Cerebellar cortex (tissue), 1 donor: Measurements from ENCODE around the gene ALPL.

ENCODE experiments used
- DNase-seq: peaks from one replicate; pipeline ENCODE4 v3.0.0-alpha.2; 2015; ENCODE audit warnings: low spot score

Gene ALPL

DNA sequence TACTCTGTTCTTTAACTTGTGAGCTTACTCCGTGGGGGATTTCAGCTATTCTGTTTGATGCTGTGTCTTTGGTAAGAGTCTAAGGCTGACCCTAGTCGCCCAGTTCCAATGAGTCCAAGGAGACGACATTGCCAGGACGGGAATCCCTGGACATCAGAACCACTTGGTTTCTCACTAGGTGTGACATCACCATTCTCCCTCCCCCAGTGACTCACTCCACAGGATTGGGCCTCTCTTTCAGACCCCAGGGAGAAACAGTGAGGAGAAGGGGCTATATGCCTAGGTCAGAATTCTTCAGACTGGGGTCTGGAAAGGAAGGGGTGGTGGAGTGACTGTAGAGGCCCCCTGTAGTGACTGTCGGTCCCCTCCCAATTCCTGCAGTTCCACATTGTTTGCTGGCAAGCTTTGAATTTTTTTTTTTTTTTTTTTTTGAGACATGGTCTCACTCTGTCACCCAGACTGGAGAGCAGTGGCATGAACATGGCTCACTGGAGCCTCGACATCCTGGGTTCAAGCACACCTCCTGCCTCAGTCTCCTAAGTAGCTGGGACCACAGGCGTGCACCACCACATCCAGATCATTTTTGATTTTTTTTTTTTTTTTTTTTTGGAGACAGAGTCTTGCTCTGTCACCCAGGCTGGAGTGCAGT is 21.3 kb downstream of the ALPL start:
- DNase-seq = no peak

- DNase-seq = no peak
Observed at GRCh38 chr1:21531241-21531640, 22.0 kb downstream of the ALPL start.

DNA sequence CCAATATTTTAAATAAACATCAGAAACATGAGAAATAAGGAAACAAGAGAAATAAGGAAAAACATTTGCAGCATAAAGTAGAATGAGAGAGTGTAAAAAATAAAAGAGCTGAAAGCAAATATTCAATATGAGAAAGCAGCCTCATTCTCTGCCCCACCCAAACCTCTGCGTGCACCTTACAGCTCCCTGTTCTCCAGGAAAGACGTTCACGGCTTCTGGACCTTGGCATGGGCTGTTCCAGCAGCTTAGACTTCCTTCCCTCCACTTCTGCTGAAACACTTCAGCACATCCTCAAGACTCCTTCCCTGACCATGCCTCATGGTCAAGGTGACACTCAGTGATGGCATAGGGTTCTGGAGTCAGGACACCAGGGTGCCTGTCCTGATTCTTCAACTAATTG is 23.3 kb downstream of the ALPL start:
- DNase-seq = no peak

DNA sequence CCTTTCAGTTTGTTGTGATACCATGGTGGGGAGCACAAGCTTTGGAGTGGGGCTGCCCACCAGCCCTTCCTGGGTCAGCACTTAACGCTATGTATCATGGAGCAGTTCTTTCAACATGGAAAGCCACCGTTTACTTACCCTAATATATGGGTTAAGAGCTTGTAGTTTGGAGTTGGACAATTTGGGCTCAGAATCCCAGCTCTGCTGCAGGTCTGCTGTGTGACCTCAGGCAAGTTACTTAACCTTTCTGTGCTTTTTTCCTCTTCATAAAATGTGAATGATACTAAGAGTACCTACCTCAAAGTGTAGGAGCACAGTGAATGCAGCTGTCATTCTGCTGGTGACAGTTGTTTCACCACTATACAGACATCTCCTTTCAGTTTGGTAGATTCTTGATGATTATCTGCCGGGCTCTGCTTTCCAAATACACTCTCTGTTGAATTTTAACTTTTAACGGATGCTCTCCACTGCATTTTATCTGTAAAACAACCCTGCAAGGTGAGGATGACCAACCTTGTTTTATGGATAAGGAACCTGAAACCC is 23.8 kb downstream of the ALPL start:
- no peak for DNase-seq

DNA sequence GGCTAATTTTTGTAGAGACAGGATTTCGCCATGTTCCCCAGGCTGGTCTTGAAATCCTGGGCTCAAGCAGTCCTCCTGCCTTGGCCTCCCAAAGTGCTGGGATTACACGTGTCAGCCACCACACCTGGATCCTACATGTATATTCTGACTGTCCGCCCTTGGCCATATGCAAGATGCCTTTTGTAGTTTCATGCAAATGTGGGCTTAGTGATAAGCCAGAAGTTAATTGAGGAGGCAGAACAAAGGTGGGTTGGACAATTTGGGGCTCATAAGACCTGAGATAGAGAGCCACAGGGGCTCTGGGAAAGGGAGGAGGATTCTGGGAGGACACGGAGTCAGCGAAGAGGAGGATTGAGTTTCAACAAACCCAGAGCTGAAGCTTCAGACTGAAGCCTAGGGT is 24.9 kb downstream of the ALPL start:
- DNase-seq = no peak

DNA sequence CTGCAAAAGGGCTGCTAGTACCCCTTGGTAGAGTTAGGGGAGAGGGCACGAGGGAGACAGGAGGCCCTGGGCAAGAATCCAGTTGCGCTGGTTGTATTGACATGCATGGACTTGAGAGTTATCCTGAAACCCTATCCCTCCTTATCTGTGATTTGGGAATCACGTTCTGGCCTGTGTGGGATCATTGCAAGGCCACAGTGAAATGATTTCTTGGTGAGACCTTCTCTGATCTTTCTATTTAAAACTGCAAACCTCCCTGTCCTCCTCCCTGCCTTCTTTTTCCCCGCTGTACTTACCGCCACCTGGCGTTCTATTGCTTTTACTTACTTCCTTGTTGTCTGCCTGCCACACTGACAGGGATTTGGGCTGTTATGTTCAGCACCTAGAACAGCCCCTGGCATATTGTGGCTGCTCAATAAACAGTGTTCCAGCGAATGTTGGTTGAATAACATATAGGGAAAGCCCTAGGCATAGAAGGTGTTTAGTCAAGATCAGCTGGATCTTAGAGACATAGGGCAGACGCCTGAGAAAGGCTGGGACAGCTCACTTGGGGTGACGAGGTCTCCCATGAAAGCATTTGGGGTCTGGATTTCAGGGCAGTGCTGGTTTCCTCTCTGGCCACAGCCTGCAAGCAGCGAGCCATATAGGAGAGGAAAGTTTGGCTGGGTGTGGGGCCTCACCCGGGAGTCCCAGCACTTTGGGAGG is 25.6 kb downstream of the ALPL start:
- DNase-seq = peak; percentile 40

DNA sequence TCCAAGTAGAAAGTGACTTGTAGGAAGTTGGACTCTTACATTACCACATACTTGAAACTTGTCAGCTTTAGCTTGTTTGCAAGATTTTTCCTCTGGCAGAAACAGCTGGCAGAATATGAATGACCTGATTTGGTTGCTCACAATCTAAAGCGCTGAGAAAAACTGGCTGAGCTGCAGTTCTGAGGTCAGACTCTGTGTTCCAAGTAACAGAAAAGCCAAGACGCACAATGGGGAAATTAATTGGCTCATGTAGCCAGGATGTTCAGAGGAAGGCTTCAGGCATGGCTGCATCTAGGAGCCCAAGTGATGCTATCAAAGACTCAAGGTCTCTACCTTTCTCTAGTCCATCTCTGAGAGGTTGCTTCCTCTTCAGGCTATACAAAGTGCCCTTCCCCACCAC is 27.0 kb downstream of the ALPL start:
- no peak for DNase-seq

- DNase-seq = no peak
Observed at GRCh38 chr1:21537511-21537931, 28.3 kb downstream of the ALPL start.

DNA sequence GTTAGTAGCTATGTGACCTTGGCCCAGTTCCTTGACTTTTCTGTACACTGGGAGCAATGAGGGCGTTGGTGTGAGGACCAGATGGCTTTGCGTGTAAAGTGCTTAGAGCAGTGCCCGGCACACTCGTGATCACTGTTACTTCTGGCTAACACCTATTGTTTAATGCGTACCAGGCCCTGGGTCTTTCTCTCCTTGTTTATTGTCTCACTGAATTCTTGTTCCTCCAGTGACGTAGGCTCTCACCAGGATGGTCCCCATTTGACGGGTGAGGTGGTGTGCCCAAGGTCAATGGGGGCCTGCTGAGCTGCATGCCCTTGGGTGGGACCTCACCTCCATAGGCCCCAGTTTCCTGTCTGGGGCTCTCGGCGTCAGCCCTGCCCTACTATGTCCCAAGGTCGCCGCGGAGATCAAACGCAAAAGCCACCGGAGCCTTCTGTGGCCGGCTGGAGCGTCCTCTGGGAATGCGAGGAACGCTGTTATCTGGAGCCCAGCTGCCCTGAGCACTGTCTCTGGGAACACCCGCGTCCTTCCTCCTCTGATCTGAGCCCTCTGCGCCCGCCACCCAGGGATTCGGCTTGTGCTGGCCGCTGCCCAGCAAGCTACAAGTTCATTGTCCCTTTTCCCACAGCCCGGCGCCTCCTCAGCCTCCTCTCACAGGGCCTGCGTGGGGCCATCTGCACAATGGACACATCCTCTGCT is 28.9 kb downstream of the ALPL start:
- no peak for DNase-seq

DNA sequence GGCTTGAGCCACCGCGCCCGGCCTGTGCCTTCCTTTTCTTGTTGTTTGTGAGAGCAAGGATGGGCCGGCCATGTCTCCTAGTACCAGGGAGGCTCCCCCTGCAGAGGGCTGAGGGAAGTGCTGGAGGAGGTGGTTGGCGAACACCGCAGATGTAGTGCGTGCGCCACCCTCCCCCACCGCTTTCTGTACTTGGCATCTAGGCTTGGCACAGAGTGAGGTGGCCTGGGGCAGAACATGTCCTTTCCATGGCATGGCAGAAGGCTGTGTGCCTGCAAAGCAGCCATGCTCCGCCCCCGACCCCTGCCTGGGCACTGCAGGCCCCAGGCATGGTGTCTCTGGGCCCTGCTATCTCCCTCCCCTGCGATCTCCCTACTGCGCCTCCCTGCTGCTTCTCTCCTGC is 30.7 kb downstream of the ALPL start:
- peak; percentile 60 for DNase-seq

DNA sequence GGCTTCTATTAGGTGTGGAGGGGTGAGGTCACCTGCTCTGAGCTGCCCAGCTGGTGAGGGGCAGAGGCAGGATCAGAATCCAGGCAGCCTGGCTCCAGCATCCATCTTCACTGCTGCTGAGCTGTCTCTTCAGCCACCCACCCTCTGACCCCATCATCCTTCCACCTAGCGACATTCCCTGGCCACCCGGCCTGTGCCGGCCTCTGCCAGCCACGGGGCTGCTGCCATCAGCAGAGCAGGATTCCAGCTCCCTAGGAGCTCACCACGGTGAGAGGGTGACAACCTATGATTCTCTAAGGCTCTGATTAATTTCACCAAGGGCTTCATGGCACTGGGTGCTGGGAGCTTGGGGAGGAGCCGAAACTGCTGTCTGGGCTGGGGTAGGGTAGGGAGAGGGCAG is 32.1 kb downstream of the ALPL start:
- DNase-seq = no peak

GRCh38 chr1:21541835-21542234 is 32.6 kb downstream of the ALPL start:
- DNase-seq = peak; percentile 28

DNA sequence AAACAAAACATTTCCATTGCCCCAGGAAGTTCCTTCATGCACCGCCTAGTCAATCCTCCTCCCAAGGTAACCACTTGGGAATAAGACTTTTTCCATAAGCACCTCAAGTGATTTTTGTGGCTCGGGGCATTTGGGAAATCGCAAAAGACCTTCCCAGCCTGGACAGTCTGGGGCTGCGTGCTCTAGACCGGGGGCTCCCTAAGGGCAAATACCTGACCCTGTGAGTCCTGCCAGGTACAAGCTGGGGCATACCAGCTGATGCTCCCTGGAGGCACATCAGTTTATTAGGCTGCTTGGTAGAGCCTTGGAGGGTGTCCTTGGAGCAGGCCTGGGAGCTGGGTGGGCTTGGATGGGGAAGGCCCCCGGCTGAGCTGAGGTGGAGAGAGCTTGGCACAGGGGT is 34.4 kb downstream of the ALPL start:
- no peak for DNase-seq

DNA sequence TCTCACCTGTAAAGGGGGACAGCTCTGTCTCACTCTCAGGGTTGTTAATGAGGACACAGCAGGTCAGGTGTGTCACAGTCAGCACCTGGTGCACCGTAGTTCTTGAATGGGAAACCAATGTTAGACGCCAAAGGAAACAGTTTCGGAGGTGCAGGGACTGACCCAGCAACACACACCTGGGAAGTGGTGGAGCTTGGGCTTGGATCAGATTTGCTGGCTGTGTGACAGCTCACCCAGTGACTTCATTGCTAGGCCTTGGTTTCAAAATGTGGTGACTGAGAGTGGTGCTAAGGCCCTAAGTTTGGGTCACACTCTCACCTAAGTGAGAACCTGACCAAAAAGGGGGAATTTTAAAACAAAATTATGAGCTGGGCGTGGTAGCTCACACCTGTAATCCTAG is 34.9 kb downstream of the ALPL start:
- no peak for DNase-seq

GRCh38 chr1:21546122-21546825 is 37.1 kb downstream of the ALPL start:
- no peak for DNase-seq

DNA sequence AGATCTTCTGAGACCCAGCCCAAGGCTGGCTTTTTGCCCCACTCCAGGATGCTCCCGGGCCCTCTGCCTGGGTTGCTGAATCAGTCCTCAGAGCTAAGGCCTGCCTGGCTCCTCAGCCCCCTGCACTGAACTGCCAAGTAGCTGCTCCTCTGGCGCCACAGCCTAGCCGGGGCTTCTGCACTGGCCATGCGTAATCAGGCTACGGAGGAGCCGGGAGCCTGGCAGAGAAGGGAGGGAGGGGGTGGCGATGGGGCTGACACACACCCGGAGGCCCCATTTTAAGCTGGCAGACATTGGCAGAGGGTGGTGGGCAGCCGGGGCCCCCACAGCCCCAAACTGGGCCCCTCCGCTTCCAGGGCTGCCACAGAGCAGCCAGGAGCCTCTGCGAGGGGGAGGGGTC is 38.7 kb downstream of the ALPL start:
- no peak for DNase-seq

GRCh38 chr1:21550097-21550496 is 40.9 kb downstream of the ALPL start:
- DNase-seq = no peak

DNA sequence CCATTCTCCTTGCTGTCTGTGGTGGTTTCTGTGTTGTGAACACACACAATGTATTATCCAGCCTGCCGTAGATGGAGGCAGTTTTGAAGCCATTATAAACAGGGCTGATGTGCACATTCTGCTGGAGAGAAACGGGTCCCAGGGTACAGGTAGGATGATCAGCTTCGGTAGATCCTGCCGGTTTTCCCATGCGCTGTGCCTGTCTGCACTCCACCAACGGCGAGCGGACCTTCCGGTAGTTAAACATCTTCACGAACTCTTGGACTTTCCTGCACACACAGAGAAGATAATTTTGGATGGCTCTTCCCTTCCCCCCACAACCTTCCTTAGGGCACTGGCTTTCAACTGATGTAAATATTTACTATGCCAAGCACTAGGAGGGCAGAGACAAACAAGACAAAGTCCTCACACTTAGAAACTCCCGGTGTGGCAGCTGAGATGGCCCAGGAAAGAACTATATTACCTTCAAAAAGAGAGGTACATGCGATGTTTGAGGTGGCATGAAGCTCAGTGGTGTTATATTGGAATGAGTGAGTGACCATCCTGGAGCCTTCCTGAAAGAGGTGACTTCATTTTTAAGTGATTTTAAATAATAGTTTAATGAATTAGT is 41.7 kb downstream of the ALPL start:
- DNase-seq = no peak

DNA sequence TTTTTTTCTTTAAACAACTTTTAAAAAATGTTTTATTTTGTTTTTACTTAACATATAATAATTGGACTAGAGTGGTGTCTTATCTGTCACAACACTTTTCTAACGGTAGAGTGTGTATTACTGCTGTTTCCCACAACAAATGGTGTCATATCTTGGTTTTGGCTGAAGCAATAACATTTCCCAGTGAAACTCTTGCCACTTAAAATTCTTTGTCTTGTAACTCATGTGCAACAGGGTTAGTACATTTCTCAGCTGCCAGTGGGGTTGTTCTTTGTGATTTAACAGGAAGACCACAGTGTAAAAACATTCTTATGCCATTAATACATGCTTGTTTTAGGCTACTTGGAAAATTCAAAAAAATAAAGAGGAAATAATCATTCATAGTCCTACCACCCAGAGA is 43.5 kb downstream of the ALPL start:
- no peak for DNase-seq

GRCh38 chr1:21553116-21553926 is 44.1 kb downstream of the ALPL start:
- DNase-seq = no peak
